Central memory CD8-positive, alpha-beta T cell (primary cell): ENCODE data around the gene COL27A1.

ENCODE experiments used
- ATAC-seq: fragments of 150-1000 bp; cut with Tn5 transposase; replicated peaks from 2 replicates; pipeline ENCODE4 v1.10.0; 2022; ENCODE audit warnings: mild to moderate bottlenecking, moderate FRiP score, moderate number of reproducible peaks; ENCODE audit not compliant: poor library complexity, severe bottlenecking; ENCODE audit errors: extremely low read depth
- DNase-seq, 2 donors: peaks; one replicate each; pipeline ENCODE4 v3.0.0; 2021; ENCODE audit warnings: low spot score in 2 of 2
- H3K27ac Mint-ChIP-seq: one replicate; pipeline ENCODE4 v1.8.0; 2022; ENCODE audit warnings: low read depth, mild to moderate bottlenecking, moderate library complexity, mixed read lengths
- H3K27me3 Mint-ChIP-seq: one replicate; pipeline ENCODE4 v1.8.0; 2022; ENCODE audit warnings: mixed read lengths
- H3K36me3 Mint-ChIP-seq: one replicate; pipeline ENCODE4 v1.8.0; 2022; ENCODE audit warnings: mild to moderate bottlenecking, moderate library complexity, mixed read lengths; ENCODE audit not compliant: insufficient read depth
- H3K4me1 Mint-ChIP-seq: one replicate; pipeline ENCODE4 v1.8.0; 2022; ENCODE audit warnings: mixed read lengths
- H3K4me3 Mint-ChIP-seq: one replicate; pipeline ENCODE4 v1.8.0; 2022; ENCODE audit warnings: mild to moderate bottlenecking, moderate library complexity, mixed read lengths
- H3K9me3 Mint-ChIP-seq: one replicate; pipeline ENCODE4 v1.8.0; 2022; ENCODE audit warnings: mixed read lengths

The COL27A1 gene

DNA sequence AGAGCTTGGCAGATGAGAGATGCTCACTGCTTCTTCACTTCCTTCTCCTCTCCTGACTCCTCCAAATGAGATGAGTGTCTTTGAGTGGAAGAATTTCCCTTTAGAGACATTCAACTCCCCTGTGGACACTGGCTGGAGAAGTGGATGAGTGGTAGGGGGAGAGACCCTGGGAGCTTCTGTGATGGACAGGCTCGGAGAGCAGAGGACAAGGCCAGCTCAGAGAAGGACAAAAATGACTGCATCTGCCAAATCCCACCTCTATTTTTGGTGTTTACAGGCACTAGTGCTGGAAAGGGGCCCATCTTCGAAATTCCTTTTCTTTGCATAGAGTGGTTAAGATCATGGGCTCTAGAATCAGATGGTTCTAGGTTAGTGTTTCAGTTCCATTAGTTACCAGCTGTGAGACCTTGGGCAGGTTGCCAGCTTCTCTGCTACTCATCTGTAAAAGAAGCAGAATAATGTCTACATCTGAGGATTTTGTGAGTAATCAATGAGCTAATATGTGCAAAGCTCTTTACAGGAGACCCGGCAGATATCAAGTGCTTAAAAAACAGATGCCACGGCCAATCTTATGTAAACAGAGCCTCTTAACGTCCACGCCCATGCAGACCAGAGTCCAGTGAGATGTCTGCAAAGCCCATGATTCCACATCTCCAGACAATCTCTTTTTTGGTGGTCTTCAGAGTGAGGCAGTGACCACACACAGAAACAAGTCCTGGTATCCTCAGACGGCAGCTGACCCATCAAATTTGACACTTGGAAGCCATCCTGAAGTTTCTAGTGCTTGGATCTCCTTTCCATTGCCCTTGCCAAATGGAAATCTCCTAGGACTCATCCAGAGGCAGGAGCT is 13.6 kb upstream of the COL27A1 start:
- H3K4me3 Mint-ChIP-seq: no peak overlapping the region
- no peak overlapping the region for H3K27ac Mint-ChIP-seq
- H3K27me3 Mint-ChIP-seq: peaks cover 54% of the 10 kb centered on the region
- DNase-seq (no peak), ATAC-seq (no peak)
- no peaks in the 10 kb centered on the region for H3K36me3 Mint-ChIP-seq
- no peaks in the 10 kb centered on the region for H3K4me1 Mint-ChIP-seq
- no peaks in the 10 kb centered on the region for H3K9me3 Mint-ChIP-seq

DNA sequence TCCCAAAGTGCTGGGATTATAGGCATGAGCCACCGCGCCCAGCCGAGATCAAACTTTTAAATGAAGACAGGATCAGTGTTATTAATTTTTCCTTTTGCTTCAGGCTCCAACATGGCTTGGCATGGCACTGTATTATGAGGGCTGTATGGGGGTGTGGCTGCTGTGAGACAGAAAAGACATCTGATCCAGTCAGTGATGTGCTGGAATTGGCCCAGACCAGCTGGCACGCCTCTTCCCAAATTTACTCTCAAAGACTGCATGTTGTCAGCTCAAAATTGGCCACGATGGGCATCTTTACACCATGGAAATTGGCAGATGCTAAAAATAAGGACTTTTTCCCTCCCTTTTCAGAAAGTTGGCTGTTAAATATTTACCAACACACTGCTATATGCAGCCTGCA is 12.1 kb upstream of the COL27A1 start:
- DNase-seq (no peak), ATAC-seq (no peak)
- H3K4me1 Mint-ChIP-seq: no peaks in the 10 kb centered on the region
- H3K27ac Mint-ChIP-seq: no peak overlapping the region
- no peaks in the 10 kb centered on the region for H3K36me3 Mint-ChIP-seq
- no peak overlapping the region for H3K4me3 Mint-ChIP-seq
- no peaks in the 10 kb centered on the region for H3K9me3 Mint-ChIP-seq
- peaks cover 47% of the 10 kb centered on the region for H3K27me3 Mint-ChIP-seq

DNA sequence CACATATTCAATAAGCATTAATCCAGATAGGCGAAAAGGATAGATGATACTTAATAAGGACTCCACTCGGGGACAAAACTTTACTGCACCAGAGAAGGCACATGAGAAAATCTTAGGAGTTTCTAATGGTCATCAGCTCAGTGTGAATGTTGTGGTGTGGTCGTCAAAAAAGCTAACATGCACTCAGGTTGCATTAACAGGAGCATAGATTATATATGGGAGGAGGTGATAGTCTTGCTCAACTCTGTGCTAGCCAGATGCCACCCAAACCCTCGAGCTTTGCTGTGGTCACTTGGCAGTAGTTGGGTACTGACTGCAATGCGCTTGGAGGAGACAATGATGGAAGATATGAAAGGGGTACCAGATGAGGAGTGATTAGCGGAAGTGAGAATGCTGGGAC is 8.6 kb upstream of the COL27A1 start:
- no peaks in the 10 kb centered on the region for H3K36me3 Mint-ChIP-seq
- peaks cover 72% of the 10 kb centered on the region for H3K27me3 Mint-ChIP-seq
- H3K4me1 Mint-ChIP-seq: no peaks in the 10 kb centered on the region
- no peak for DNase-seq
- no peak for ATAC-seq
- no peak overlapping the region for H3K4me3 Mint-ChIP-seq
- H3K27ac Mint-ChIP-seq: no peak overlapping the region
- no peaks in the 10 kb centered on the region for H3K9me3 Mint-ChIP-seq

DNA sequence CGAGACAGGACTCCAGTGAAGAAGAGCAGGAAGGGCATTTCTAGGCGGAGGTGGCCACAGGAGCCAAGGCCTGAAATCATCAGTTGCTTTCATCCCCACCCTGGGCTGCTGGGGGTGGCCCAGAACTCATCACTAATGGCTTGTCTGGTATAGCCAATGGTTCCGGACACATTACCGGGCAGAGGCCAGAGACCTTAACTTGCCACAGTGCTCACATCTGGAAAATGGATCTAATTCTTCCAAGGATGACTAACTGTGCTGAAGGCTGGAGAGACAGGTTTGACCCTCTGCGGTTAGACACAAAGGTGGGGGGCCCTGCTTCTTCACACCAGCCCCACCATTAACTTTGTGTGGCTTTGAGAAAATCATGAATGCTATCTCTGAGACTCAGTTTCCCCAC is 6.2 kb upstream of the COL27A1 start:
- Mint-ChIP-seq H3K27me3 (peaks cover 72% of the 10 kb centered on the region), H3K9me3 (no peaks in the 10 kb centered on the region), H3K27ac (no peak overlapping the region), H3K36me3 (no peaks in the 10 kb centered on the region), H3K4me3 (no peak overlapping the region), H3K4me1 (peaks cover 1% of the 10 kb centered on the region)
- ATAC-seq (no peak), DNase-seq (no peak)

DNA sequence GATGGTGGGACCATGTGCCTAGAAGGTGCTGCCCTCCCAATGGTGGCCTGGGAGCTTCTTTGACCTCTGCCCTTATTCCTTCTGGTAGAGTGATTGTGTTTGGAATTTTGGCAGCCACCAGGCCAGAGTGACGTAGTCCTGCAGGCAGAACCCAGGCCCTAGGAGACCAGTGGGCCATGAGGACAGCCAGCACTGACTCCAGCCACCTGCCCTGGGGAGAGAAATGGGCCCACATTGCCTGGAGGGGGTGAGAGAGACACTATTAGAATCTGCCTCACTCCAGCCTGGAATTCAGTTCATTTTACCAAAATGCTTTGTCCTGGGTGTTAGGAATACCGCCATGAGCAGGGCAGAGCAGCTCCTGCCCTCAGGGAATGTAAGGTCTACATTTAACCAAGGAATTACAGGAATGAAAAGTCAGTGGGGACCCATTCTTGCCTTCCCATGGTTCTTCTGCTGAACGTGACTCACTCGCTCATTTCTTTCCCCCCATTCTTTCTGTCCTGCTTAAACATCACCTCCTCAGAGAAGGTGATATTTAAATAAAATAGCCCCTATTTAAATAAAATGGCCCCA is 5.5 kb upstream of the COL27A1 start:
- no peak overlapping the region for H3K27ac Mint-ChIP-seq
- H3K9me3 Mint-ChIP-seq: no peaks in the 10 kb centered on the region
- no peak overlapping the region for H3K4me3 Mint-ChIP-seq
- H3K36me3 Mint-ChIP-seq: peaks cover 1% of the 10 kb centered on the region
- no peak for ATAC-seq
- DNase-seq: no peak
- H3K27me3 Mint-ChIP-seq: peaks cover 72% of the 10 kb centered on the region
- peaks cover 8% of the 10 kb centered on the region for H3K4me1 Mint-ChIP-seq

DNA sequence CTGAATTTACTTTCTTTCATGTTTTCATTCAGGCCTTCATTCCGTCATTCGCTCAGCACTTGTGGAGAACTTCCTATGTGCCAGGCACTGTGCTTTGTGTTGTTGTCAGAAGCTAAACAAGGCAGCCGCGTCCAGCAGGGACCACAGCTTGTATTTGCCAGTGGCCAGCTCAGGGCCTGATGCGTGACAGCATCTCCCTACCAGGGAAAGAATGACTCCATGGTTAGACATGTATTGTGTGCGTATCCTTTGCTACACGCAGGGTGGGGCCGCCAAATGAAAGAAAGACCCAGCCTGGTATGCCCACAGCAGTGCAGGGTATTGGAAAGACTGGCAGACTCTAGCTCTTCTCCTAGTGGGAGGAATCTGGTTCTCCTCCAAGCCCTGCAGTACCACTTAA is 4.7 kb upstream of the COL27A1 start:
- DNase-seq (no peak), ATAC-seq (no peak)
- Mint-ChIP-seq H3K27me3 (peaks cover 73% of the 10 kb centered on the region), H3K9me3 (no peaks in the 10 kb centered on the region), H3K36me3 (peaks cover 1% of the 10 kb centered on the region), H3K27ac (no peak overlapping the region), H3K4me1 (peaks cover 14% of the 10 kb centered on the region), H3K4me3 (no peak overlapping the region)

DNA sequence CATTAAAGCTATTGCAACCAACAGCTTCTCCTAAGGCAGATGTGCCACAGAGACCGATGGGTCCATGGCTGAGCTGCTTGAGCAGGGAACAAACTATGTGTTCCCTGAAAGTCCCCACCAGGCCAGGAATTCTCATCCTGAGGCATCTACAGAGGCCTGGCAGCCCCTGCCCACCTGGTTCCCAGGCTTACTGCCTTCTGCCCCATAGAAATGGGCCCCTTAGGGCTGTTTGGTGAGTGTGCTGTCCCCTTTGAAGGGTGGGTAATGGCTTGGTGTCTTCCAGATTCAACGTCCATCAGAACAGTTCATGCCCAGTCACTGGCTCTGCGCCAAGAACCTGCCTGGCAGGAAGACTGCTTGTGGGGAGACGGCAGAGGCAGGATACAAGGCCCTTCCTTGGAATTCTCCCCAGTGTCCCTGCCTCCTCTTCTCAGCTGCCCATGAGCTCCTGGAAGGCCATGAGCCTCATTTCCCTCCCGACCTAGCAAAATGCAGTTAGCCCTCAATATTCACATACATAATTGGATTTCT is 3.8 kb upstream of the COL27A1 start:
- H3K36me3 Mint-ChIP-seq: peaks cover 1% of the 10 kb centered on the region

DNA sequence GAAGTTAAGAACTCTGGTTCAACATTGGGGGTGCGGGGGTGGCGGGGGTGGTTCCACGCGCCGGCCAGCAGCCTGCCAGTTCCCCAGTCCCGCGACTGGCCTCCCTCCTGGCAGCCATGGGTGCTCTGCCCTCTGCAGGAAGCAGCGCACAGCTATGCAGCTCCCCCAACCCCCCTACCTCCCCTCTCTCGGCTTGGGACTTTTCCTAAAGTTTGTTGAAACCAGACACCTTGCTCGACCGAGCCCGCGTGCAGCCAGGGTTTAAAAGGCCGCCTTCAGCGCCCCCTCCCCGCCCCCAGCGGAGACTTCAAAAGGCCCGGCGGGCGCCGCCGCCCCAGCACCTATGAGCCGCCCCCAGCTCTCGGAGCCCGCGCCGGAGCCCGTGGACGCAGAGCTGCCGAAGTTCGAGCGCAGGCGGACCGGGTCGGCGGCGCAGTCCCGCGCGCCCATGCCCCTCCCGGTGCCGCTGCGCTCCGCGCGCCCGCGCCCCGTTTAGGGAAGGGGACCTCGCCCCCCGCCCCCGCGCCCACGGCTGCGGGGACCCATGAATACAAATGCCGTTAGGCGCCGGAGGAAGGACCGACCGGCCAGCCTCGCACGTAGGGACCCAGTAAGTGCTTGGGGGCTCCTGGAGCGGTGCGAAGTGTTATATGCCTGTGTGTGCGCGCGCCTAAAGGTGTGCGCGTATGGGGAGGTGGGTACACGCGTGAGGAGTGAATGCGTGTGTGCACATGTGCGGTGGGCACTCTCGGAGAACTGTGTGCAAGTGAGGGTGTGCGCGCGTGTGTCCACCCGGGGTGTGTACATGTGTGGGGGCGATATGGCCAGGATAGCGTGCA is 1.4 kb upstream of the COL27A1 start:
- DNase-seq (no peak), ATAC-seq (no peak)
- peaks cover 25% of the 10 kb centered on the region for H3K4me1 Mint-ChIP-seq
- H3K36me3 Mint-ChIP-seq: peaks cover 3% of the 10 kb centered on the region
- no peak overlapping the region for H3K27ac Mint-ChIP-seq
- H3K27me3 Mint-ChIP-seq: peaks cover 80% of the 10 kb centered on the region
- no peaks in the 10 kb centered on the region for H3K9me3 Mint-ChIP-seq
- H3K4me3 Mint-ChIP-seq: peak overlapping the region; percentile 58

More for the DNA sequence above, 3.8 kb upstream of the COL27A1 start:
- Mint-ChIP-seq H3K9me3 (no peaks in the 10 kb centered on the region), H3K27ac (no peak overlapping the region), H3K27me3 (peaks cover 76% of the 10 kb centered on the region), H3K4me1 (peaks cover 19% of the 10 kb centered on the region), H3K4me3 (no peak overlapping the region)
- ATAC-seq (no peak), DNase-seq (no peak)

DNA sequence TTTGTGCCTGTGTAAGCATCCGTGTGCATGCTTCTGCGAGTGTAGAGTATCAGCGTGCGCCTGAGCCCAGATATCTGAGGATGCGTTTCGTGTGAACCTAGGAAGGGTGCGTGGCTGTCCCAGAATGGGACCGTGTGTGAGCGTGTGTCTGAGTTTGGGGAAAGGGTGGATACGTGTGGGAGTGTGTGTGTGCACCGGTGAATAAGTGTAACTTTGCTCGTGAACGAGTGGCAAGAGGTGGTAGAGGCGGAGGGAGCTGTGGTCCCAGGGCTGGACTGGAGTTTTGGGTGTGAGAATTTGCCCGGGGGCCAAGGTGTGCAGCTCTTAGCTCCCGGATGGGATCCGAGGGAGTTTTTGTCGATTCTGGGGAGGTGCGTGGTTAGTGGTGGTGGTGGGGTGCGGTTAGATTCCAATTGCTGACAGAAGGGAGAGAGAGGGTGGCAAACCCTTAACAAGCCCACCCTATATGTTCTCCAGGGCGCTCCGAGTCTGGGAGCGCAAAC is 686 bp upstream of the COL27A1 start:
- DNase-seq: no peak
- H3K9me3 Mint-ChIP-seq: no peaks in the 10 kb centered on the region
- no peak for ATAC-seq
- H3K36me3 Mint-ChIP-seq: peaks cover 3% of the 10 kb centered on the region
- peaks cover 77% of the 10 kb centered on the region for H3K27me3 Mint-ChIP-seq
- H3K27ac Mint-ChIP-seq: no peak overlapping the region
- H3K4me3 Mint-ChIP-seq: peak overlapping the region; percentile 58
- peaks cover 25% of the 10 kb centered on the region for H3K4me1 Mint-ChIP-seq

DNA sequence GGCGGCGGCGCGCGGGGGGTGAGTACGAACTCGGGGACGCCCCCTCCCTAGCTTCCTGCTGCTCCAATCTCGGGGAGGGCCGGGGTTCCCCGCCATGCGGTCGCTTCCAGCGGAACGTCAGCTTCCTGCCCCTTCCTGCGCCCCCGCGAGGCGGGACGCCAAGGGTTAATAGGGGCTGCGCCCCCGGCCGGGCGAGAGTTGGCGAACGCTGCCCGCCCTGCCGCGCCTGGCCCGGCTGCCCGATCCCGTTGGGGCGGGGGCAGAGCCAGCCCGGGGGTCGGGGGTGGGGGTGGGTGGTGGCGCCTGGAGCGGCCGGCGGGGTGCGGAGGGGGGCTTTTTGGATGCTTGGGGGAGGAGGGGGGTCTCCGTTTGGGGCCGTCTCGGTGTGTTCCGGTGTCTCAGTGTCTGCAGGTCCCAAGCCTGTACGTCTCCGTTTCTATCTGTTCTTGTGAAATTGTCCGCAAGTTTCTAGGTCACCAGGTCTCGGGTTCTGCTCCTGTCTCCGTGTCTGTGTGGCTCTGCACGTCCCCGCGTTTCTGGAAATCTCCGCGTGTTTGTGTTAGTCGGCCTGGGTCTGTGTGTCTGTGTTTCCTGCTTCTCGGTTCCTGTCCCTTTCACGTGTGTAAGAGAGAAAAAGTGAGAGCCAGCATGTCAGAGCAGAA is 789 bp downstream of the COL27A1 start:
- H3K27me3 Mint-ChIP-seq: peaks cover 70% of the 10 kb centered on the region
- H3K27ac Mint-ChIP-seq: peak overlapping the region; percentile 9
- peaks cover 3% of the 10 kb centered on the region for H3K36me3 Mint-ChIP-seq
- no peak for DNase-seq
- H3K4me1 Mint-ChIP-seq: peaks cover 25% of the 10 kb centered on the region
- peak overlapping the region; percentile 76 for H3K4me3 Mint-ChIP-seq
- H3K9me3 Mint-ChIP-seq: no peaks in the 10 kb centered on the region
- ATAC-seq: no peak

DNA sequence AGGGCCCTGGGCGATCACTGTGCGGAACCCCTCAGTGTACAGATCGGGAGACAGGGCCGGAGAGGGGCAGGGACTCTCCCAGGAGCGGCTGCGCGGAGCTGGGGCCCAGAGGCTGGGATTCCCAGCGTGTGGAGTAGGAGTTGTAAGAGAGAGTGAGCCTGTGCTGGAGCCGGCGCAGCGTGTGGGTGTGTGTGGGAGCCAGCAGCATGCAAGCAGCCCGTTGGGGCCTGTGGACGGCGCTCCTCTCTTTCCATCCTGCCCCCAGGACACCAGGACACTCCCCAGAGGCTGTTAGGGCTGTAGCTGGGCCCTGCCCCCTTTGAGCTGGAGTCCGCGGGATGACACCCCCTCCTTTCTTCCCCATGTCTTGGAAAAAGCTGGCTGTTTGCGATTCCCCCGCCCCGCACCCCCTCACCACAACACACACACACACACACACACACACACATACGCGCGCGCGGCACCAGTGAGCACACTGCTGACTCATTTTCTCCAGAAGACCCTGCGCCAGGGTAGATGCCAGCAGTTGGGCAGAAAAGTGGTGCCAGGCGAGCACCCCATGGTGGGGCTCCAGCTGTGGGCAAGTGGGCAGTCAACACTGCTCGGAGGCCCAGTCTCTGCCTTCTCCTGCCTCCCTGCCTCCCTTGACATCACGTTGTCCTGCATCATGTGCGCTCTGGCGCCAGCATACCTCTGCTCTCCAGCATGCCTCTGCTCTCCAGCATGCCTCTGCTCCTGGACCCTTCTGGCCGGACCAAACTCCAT is 1.5 kb downstream of the COL27A1 start:
- ATAC-seq (no peak), DNase-seq (no peak)
- peak overlapping the region; percentile 76 for H3K4me3 Mint-ChIP-seq

More for the DNA sequence above, 1.5 kb downstream of the COL27A1 start:
- H3K27ac Mint-ChIP-seq: peak overlapping the region; percentile 9
- peaks cover 25% of the 10 kb centered on the region for H3K4me1 Mint-ChIP-seq
- H3K9me3 Mint-ChIP-seq: no peaks in the 10 kb centered on the region
- peaks cover 3% of the 10 kb centered on the region for H3K36me3 Mint-ChIP-seq
- peaks cover 63% of the 10 kb centered on the region for H3K27me3 Mint-ChIP-seq
